ENCODE measurements around the gene RC3H2.

RC3H2 gene

DNA sequence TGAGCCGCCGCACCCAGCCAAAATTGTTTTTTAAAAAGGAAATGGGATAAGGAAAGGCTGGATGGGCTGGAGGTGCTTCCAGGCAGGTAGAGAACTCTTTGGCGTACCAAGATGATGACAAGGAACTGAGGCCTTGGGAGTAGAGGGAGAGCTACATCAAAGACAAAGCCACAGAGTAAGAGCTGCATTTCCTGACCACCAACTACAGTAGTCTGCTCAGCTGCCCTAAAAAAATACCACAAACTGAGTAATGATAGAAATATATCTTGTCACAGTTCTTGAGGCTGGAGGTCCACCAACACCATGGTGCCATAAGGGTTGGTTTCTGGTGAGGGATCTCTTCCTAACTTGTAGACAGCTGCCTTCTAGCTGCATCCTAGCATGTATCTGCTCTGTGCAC lies 97.0 kb downstream of the RC3H2 start:
- ATAC-seq (no peak), DNase-seq (no peak)

DNA sequence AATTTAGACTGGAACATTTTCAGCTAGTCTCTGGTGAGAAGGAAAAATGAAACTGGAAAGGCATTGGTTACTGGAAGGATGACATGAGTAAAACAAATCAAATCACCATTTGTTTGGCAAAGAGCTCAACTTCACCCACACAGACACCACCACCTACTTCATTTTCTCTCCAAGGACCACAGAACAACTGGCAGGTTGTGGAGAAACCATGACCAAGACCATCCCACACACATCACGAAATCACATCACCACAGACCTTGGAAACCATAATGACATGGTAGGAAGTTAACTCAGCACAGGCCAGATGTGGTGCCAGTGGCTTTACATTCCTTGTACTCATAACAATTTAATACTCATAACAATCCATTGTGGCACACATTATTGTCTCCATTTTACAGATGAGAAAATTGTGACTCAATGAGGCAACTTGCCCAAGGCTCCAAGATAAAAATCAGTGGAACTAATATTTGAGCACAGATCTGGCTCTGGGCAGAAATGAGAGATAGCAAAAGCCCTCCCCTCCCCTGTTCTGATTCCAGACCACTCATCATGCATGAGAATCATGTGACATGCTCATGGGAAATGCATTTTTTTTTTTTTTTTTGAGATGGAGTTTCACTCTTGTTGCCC lies 97.8 kb downstream of the RC3H2 start:
- ATAC-seq (peak; percentile 81), DNase-seq (peak; percentile 57)

DNA sequence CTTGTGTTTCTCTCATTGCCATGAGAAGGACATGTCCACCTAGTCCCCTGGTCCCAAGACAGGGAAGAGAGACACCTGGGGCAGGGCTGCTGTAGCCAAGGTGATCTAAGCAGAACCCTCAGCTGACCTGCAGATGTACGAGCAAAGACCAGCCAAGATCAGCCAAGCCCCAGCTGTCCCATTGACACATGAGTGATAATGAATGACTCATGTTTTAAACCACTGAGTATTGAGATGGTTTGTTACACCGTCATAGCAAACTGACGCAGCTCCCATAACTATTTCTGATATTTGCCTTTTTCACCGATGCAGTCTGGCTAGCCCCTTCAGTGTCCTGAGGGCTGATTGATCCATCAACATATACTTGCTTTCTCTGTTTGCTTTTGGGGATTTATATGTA lies 98.5 kb downstream of the RC3H2 start:
- peak; percentile 45 for ATAC-seq
- peak; percentile 24 for DNase-seq

DNA sequence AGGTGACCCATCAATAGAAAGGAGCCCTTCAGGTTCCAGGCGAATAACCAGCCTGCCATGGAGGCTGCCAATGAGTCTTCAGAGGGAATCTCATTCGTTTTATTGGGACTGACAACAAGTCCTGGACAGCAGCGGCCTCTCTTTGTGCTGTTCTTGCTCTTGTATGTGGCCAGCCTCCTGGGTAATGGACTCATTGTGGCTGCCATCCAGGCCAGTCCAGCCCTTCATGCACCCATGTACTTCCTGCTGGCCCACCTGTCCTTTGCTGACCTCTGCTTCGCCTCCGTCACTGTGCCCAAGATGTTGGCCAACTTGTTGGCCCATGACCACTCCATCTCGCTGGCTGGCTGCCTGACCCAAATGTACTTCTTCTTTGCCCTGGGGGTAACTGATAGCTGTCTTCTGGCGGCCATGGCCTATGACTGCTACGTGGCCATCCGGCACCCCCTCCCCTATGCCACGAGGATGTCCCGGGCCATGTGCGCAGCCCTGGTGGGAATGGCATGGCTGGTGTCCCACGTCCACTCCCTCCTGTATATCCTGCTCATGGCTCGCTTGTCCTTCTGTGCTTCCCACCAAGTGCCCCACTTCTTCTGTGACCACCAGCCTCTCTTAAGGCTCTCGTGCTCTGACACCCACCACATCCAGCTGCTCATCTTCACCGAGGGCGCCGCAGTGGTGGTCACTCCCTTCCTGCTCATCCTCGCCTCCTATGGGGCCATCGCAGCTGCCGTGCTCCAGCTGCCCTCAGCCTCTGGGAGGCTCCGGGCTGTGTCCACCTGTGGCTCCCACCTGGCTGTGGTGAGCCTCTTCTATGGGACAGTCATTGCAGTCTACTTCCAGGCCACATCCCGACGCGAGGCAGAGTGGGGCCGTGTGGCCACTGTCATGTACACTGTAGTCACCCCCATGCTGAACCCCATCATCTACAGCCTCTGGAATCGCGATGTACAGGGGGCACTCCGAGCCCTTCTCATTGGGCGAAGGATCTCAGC lies 104.8 kb downstream of the RC3H2 start, which contains the start of gene OR1K1:
OR1K1 (plus strand) TSS at position 58 of the 995 bp plus-strand sequence; CDS start at position 58, 0 bp downstream.
- no peak for ATAC-seq
- DNase-seq: no peak

DNA sequence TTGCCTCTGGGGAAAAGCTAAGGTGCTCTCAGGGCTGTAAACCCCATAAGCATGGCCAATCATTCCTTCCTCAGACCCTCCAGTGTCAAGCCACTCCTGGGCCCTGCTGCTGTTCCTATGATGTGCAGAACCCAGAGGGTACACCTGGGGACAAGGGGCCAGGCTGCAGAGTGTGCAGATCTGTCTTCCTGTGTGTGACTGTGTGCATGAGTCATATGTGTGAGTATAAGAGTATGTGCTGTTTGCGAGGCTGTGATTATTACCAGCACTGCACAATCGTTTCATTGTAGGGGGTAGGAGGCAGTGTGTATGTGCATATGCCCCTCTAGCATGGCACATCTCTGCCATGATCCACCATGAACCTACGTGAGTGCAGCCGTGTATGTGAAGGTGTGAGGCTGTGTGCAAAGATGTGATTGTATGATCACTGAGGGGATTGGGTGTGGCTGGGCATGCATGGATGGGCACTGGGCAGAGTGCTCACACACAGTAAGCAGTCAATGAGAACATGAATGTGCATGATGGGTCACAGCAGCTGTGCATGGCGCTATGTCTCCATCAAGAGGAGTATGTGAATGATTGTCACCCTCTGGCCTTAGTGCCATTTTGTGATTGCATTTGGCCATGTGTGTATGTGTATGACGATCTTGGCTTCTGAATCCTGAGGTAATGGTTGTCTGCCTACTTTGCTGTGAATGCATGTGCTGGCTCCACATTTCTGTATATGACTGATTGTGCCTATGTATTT lies 107.7 kb downstream of the RC3H2 start:
- ATAC-seq: peak; percentile 32

More for the DNA sequence above, 107.7 kb downstream of the RC3H2 start:
- DNase-seq: no peak
